ENCODE measurements around the gene UBE3A.
"Not testable (repeated sequence)": the region's sequence is repeated elsewhere in the genome, so short reads cannot be mapped to it uniquely, and the experiment has no call there.

UBE3A gene

GRCh38 chr15:25456196-25456595 is 17.4 kb upstream of the UBE3A start:
- no peak for DNase-seq (ENCODE audit: low read depth)
- TF ChIP-seq CTCF (IDR thresholded peaks at IDR 0.05; ENCODE audit: control insufficient read depth, extremely low read depth, insufficient read depth), result no peak
- no peak overlapping the region for H3K4me3 ChIP-seq (ENCODE audit: low read depth, low read length)

- DNase-seq (ENCODE audit: low read depth), result no peak
- TF ChIP-seq CTCF (IDR thresholded peaks at IDR 0.05; ENCODE audit: control insufficient read depth, extremely low read depth, insufficient read depth), result no peak
- H3K4me3 ChIP-seq (ENCODE audit: low read depth, low read length), result no peak overlapping the region
These were observed 16.4 kb upstream of the UBE3A start for GRCh38 chr15:25455226-25455625.

GRCh38 chr15:25454771-25455170 is 15.9 kb upstream of the UBE3A start:
- H3K4me3 ChIP-seq (ENCODE audit: low read depth, low read length), result no peak overlapping the region
- DNase-seq (ENCODE audit: low read depth), result no peak
- no peak for TF ChIP-seq CTCF (IDR thresholded peaks at IDR 0.05; ENCODE audit: control insufficient read depth, extremely low read depth, insufficient read depth)

GRCh38 chr15:25453246-25453645 is 14.4 kb upstream of the UBE3A start:
- H3K4me3 ChIP-seq (ENCODE audit: low read depth, low read length); DNase-seq (ENCODE audit: low read depth): not testable (repeated sequence)

GRCh38 chr15:25451501-25451900 is 12.7 kb upstream of the UBE3A start:
- DNase-seq (ENCODE audit: low read depth), result no peak
- TF ChIP-seq CTCF (IDR thresholded peaks at IDR 0.05; ENCODE audit: control insufficient read depth, extremely low read depth, insufficient read depth), result no peak
- no peak overlapping the region for H3K4me3 ChIP-seq (ENCODE audit: low read depth, low read length)

GRCh38 chr15:25450163-25450562 is 11.3 kb upstream of the UBE3A start:
- no peak overlapping the region for H3K4me3 ChIP-seq (ENCODE audit: low read depth, low read length)
- no peak for TF ChIP-seq CTCF (IDR thresholded peaks at IDR 0.05; ENCODE audit: control insufficient read depth, extremely low read depth, insufficient read depth)
- DNase-seq (ENCODE audit: low read depth), result no peak

- TF ChIP-seq CTCF (IDR thresholded peaks at IDR 0.05; ENCODE audit: control insufficient read depth, extremely low read depth, insufficient read depth), result no peak
- no peak for DNase-seq (ENCODE audit: low read depth)
- no peak overlapping the region for H3K4me3 ChIP-seq (ENCODE audit: low read depth, low read length)
These were observed 7.3 kb upstream of the UBE3A start for GRCh38 chr15:25446076-25446475.

GRCh38 chr15:25445412-25445811 is 6.6 kb upstream of the UBE3A start:
- TF ChIP-seq CTCF (IDR thresholded peaks at IDR 0.05; ENCODE audit: control insufficient read depth, extremely low read depth, insufficient read depth), result no peak
- H3K4me3 ChIP-seq (ENCODE audit: low read depth, low read length), result no peak overlapping the region
- no peak for DNase-seq (ENCODE audit: low read depth)

Measured in LNCaP clone FGC (cell line).